ENCODE data around the gene CAPS2.

- TF ChIP-seq, protein P1, sequence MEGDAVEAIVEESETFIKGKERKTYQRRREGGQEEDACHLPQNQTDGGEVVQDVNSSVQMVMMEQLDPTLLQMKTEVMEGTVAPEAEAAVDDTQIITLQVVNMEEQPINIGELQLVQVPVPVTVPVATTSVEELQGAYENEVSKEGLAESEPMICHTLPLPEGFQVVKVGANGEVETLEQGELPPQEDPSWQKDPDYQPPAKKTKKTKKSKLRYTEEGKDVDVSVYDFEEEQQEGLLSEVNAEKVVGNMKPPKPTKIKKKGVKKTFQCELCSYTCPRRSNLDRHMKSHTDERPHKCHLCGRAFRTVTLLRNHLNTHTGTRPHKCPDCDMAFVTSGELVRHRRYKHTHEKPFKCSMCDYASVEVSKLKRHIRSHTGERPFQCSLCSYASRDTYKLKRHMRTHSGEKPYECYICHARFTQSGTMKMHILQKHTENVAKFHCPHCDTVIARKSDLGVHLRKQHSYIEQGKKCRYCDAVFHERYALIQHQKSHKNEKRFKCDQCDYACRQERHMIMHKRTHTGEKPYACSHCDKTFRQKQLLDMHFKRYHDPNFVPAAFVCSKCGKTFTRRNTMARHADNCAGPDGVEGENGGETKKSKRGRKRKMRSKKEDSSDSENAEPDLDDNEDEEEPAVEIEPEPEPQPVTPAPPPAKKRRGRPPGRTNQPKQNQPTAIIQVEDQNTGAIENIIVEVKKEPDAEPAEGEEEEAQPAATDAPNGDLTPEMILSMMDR (IDR thresholded peaks at IDR 0.05) = no peak
- TF ChIP-seq POLR2A (IDR thresholded peaks at IDR 0.05) = no peak
Observed at GRCh38 chr12:75345531-75345930, 15.4 kb upstream of the CAPS2 start.
